ENCODE results near the gene PRG2. TPM values are rescaled to one million over a fixed set of nuclear protein-coding genes. Genes with fewer than 3 reads are reported as not detected.

The PRG2 gene
- total RNA-seq, 3 donors from 2014 or later, result 0.24 TPM; not detected in 2

GRCh38 chr11:57376095-57377090, 14.1 kb downstream of the PRG2 start:
- Histone ChIP-seq H3K36me3 (ENCODE audit: low read depth) (no peaks in the 10 kb centered on the region), H3K4me1 (ENCODE audit: low read depth) (no peaks in the 10 kb centered on the region), H3K4me3 (no peak overlapping the region), H3K9me3 (no peaks in the 10 kb centered on the region)
- ATAC-seq (no peak), DNase-seq (no peak)
- TF ChIP-seq CTCF (IDR thresholded peaks at IDR 0.05), result no peak
- intact Hi-C loops (cut with DNase I, micrococcal nuclease), result no loop called here

- Histone ChIP-seq H3K4me3 (no peak overlapping the region), H3K36me3 (ENCODE audit: low read depth) (no peaks in the 10 kb centered on the region), H3K9me3 (no peaks in the 10 kb centered on the region), H3K4me1 (ENCODE audit: low read depth) (no peaks in the 10 kb centered on the region)
- DNase-seq (no peak), ATAC-seq (no peak)
- intact Hi-C loops (cut with DNase I, micrococcal nuclease), result no loop called here
- TF ChIP-seq CTCF (IDR thresholded peaks at IDR 0.05), result no peak
Measured at GRCh38 chr11:57375490-57375889, 15.0 kb downstream of the PRG2 start.

- Histone ChIP-seq H3K4me3 (no peak overlapping the region), H3K4me1 (ENCODE audit: low read depth) (no peaks in the 10 kb centered on the region), H3K9me3 (no peaks in the 10 kb centered on the region), H3K36me3 (ENCODE audit: low read depth) (no peaks in the 10 kb centered on the region)
- TF ChIP-seq CTCF (IDR thresholded peaks at IDR 0.05), result no peak
- DNase-seq, result no peak
- ATAC-seq, result no peak
- intact Hi-C loops (cut with DNase I, micrococcal nuclease), result no loop called here
Measured at GRCh38 chr11:57374966-57375365, 15.5 kb downstream of the PRG2 start.

GRCh38 chr11:57373146-57373545, 17.3 kb downstream of the PRG2 start:
- Histone ChIP-seq H3K4me3 (no peak overlapping the region), H3K36me3 (ENCODE audit: low read depth) (no peaks in the 10 kb centered on the region), H3K4me1 (ENCODE audit: low read depth) (no peaks in the 10 kb centered on the region), H3K9me3 (no peaks in the 10 kb centered on the region)
- intact Hi-C loops (cut with DNase I, micrococcal nuclease), result no loop called here
- DNase-seq (no peak), ATAC-seq (no peak)
- TF ChIP-seq CTCF (IDR thresholded peaks at IDR 0.05), result no peak

- no peak for DNase-seq
- ATAC-seq, result no peak
- no peaks in the 10 kb centered on the region for H3K4me1 ChIP-seq (ENCODE audit: low read depth)
- intact Hi-C loops (cut with DNase I, micrococcal nuclease), result no loop called here
- H3K4me3 ChIP-seq, result no peak overlapping the region
- TF ChIP-seq CTCF (IDR thresholded peaks at IDR 0.05), result no peak
- H3K9me3 ChIP-seq, result no peaks in the 10 kb centered on the region
- no peaks in the 10 kb centered on the region for H3K36me3 ChIP-seq (ENCODE audit: low read depth)
Measured at GRCh38 chr11:57370941-57371340, 19.5 kb downstream of the PRG2 start.
